Measurements from ENCODE around the gene C10orf95.

C10orf95 gene

GRCh38 chr10:102450374-102451104, 804 bp downstream of the C10orf95 start (continued):
- no peak for TF ChIP-seq PRDM4 (tag by site-specific recombination; IDR thresholded peaks at IDR 0.05)
- TF ChIP-seq, protein P1, sequence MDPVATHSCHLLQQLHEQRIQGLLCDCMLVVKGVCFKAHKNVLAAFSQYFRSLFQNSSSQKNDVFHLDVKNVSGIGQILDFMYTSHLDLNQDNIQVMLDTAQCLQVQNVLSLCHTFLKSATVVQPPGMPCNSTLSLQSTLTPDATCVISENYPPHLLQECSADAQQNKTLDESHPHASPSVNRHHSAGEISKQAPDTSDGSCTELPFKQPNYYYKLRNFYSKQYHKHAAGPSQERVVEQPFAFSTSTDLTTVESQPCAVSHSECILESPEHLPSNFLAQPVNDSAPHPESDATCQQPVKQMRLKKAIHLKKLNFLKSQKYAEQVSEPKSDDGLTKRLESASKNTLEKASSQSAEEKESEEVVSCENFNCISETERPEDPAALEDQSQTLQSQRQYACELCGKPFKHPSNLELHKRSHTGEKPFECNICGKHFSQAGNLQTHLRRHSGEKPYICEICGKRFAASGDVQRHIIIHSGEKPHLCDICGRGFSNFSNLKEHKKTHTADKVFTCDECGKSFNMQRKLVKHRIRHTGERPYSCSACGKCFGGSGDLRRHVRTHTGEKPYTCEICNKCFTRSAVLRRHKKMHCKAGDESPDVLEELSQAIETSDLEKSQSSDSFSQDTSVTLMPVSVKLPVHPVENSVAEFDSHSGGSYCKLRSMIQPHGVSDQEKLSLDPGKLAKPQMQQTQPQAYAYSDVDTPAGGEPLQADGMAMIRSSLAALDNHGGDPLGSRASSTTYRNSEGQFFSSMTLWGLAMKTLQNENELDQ (tag by site-specific recombination; IDR thresholded peaks at IDR 0.05; ENCODE audit: low read depth): no peak
- TF ChIP-seq ZNF544 (tag by site-specific recombination; IDR thresholded peaks at IDR 0.05): no peak
- TF ChIP-seq ZNF529 (tag by site-specific recombination; IDR thresholded peaks at IDR 0.05; ENCODE audit: insufficient replicate concordance): no peak
- no peak; the same call in 1 of the 2 replicates for TF ChIP-seq ZNF341 (tag by site-specific recombination; IDR thresholded peaks at IDR 0.05; ENCODE audit: low read depth)
- no peak for TF ChIP-seq ZNF792 (tag by site-specific recombination; IDR thresholded peaks at IDR 0.05)
- TF ChIP-seq, protein P2, sequence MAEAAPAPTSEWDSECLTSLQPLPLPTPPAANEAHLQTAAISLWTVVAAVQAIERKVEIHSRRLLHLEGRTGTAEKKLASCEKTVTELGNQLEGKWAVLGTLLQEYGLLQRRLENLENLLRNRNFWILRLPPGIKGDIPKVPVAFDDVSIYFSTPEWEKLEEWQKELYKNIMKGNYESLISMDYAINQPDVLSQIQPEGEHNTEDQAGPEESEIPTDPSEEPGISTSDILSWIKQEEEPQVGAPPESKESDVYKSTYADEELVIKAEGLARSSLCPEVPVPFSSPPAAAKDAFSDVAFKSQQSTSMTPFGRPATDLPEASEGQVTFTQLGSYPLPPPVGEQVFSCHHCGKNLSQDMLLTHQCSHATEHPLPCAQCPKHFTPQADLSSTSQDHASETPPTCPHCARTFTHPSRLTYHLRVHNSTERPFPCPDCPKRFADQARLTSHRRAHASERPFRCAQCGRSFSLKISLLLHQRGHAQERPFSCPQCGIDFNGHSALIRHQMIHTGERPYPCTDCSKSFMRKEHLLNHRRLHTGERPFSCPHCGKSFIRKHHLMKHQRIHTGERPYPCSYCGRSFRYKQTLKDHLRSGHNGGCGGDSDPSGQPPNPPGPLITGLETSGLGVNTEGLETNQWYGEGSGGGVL (tag by site-specific recombination; IDR thresholded peaks at IDR 0.05): no peak
- TF ChIP-seq CTCF (tag by site-specific recombination; IDR thresholded peaks at IDR 0.05): peak; percentile 51; the same call in 1 of the 2 replicates
- TF ChIP-seq TCF7L2 (IDR thresholded peaks at IDR 0.05; ENCODE audit: borderline replicate concordance, low read depth, low read length): no peak

DNA sequence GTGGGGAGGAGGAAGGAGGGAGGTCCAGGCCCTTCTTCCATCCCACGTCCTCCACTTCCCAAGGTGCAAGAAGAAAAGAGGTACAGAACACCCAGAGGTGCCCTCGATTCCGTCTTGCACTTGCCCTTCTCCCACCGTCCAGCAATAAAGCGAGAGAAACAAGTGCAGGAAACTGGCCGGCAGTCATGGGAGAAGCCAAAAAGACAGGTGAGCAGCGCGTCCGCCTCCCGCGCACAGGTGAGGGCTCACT, 1.3 kb downstream of the C10orf95 start:
- peaks cover 14 to 25% of the 10 kb centered on the region in 2 experiments; a peak in 2 of 3 replicates for H3K36me3 ChIP-seq (ENCODE audit: control insufficient read depth in 2 of 2, insufficient read depth in 1 of 2, low read length in 2 of 2)
- H3K4me1 ChIP-seq (ENCODE audit: control insufficient read depth, insufficient read depth, low read length): peaks cover 5% of the 10 kb centered on the region
- POLR2A ChIA-PET: interaction anchor here (0.7 to 5.3 kb wide), 11 partner anchors 10 to 250 kb away, joined by 4 to 60 read pairs (median 8); partner anchors contain the start of genes CUEDC2 and FBXL15
- H3K27ac ChIP-seq (ENCODE audit: extremely low read depth, low read depth, low read length): peak overlapping the region; percentile 97
- no peaks in the 10 kb centered on the region for H3K9me3 ChIP-seq (ENCODE audit: control insufficient read depth, insufficient read depth, low read depth, low read length)
- CTCF ChIA-PET: interaction anchor here (0.6 to 2.2 kb wide), 4 partner anchors 27 to 56 kb away, joined by 4 to 16 read pairs (median 5); no protein-coding TSS in a partner anchor
- H3K4me3 ChIP-seq (ENCODE audit: low read depth, low read length): peak overlapping the region; percentile 73
- TF ChIP-seq ZNF19 (tag by site-specific recombination; IDR thresholded peaks at IDR 0.05; ENCODE audit: low read depth) (no peak), ZBTB7A (tag by site-specific recombination; IDR thresholded peaks at IDR 0.05; ENCODE audit: low read depth) (0 out of 2 replicates have a peak, but pooled peaks have one; percentile 32), ZNF341 (tag by site-specific recombination; IDR thresholded peaks at IDR 0.05; ENCODE audit: low read depth) (peak; percentile 69), ZSCAN30 (tag by site-specific recombination; IDR thresholded peaks at IDR 0.05) (no peak), ZNF423 (tag by site-specific recombination; IDR thresholded peaks at IDR 0.05) (peak; percentile 64), ZNF2 (tag by site-specific recombination; IDR thresholded peaks at IDR 0.05) (peak; percentile 21; the same call in 1 of the 2 replicates), ZNF132 (tag by site-specific recombination; IDR thresholded peaks at IDR 0.05; ENCODE audit: borderline replicate concordance) (no peak), REST (tag by site-specific recombination; IDR thresholded peaks at IDR 0.05) (no peak)
- TF ChIP-seq, protein P1 (tag by site-specific recombination; IDR thresholded peaks at IDR 0.05; ENCODE audit: low read depth): no peak
- TF ChIP-seq, protein P3, sequence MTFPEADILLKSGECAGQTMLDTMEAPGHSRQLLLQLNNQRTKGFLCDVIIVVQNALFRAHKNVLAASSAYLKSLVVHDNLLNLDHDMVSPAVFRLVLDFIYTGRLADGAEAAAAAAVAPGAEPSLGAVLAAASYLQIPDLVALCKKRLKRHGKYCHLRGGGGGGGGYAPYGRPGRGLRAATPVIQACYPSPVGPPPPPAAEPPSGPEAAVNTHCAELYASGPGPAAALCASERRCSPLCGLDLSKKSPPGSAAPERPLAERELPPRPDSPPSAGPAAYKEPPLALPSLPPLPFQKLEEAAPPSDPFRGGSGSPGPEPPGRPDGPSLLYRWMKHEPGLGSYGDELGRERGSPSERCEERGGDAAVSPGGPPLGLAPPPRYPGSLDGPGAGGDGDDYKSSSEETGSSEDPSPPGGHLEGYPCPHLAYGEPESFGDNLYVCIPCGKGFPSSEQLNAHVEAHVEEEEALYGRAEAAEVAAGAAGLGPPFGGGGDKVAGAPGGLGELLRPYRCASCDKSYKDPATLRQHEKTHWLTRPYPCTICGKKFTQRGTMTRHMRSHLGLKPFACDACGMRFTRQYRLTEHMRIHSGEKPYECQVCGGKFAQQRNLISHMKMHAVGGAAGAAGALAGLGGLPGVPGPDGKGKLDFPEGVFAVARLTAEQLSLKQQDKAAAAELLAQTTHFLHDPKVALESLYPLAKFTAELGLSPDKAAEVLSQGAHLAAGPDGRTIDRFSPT (tag by site-specific recombination; IDR thresholded peaks at IDR 0.05): 0 out of 2 replicates have a peak, but pooled peaks have one; percentile 11
